MV-4-11 (cell line): ENCODE data around the gene MYO1A.
A peak's percentile ranks its signal among the peaks of the same experiment; 100 is the strongest.
"Not testable (repeated sequence)": the region's sequence is repeated elsewhere in the genome, so short reads cannot be mapped to it uniquely, and the experiment has no call there.

Source experiments
- DNase-seq: peaks from one replicate; lab custom pipeline; 2025; lab: John Stamatoyannopoulos, UW

Gene MYO1A

GRCh38 chr12:56993346-56993745, 56.6 kb downstream of the MYO1A start:
- no peak for DNase-seq

GRCh38 chr12:56991319-56992246, 58.3 kb downstream of the MYO1A start:
- peak; percentile 28 for DNase-seq

GRCh38 chr12:56990648-56991318, 59.1 kb downstream of the MYO1A start:
- DNase-seq: no peak

GRCh38 chr12:56989861-56990610, 59.9 kb downstream of the MYO1A start:
- no peak for DNase-seq

GRCh38 chr12:56988207-56988739, 61.7 kb downstream of the MYO1A start:
- DNase-seq: peak; percentile 31

GRCh38 chr12:56987551-56988053, 62.3 kb downstream of the MYO1A start:
- DNase-seq: peak; percentile 56

- no peak for DNase-seq
These were observed 62.9 kb downstream of the MYO1A start for GRCh38 chr12:56987011-56987410.

- not testable (repeated sequence) for DNase-seq
These were observed 64.2 kb downstream of the MYO1A start for GRCh38 chr12:56985714-56986113.

GRCh38 chr12:56983386-56983785, 66.5 kb downstream of the MYO1A start:
- no peak for DNase-seq

- not testable (repeated sequence) for DNase-seq
These were observed 67.2 kb downstream of the MYO1A start for GRCh38 chr12:56982578-56983236.

GRCh38 chr12:56980941-56981530, 68.9 kb downstream of the MYO1A start:
- no peak for DNase-seq

- no peak for DNase-seq
These were observed 69.7 kb downstream of the MYO1A start for GRCh38 chr12:56980268-56980667.

- DNase-seq: no peak
These were observed 70.3 kb downstream of the MYO1A start for GRCh38 chr12:56979628-56980027.
